NCI-H524 treated with DMSO at 0.1 percent for 48 hours (cell line): Measurements from ENCODE around the gene IFITM2.
"Not testable (repeated sequence)": the region's sequence is repeated elsewhere in the genome, so short reads cannot be mapped to it uniquely, and the experiment has no call there.

Experiments
- DNase-seq: peaks from one replicate; lab custom pipeline; 2025; lab: John Stamatoyannopoulos, UW

The IFITM2 gene

DNA sequence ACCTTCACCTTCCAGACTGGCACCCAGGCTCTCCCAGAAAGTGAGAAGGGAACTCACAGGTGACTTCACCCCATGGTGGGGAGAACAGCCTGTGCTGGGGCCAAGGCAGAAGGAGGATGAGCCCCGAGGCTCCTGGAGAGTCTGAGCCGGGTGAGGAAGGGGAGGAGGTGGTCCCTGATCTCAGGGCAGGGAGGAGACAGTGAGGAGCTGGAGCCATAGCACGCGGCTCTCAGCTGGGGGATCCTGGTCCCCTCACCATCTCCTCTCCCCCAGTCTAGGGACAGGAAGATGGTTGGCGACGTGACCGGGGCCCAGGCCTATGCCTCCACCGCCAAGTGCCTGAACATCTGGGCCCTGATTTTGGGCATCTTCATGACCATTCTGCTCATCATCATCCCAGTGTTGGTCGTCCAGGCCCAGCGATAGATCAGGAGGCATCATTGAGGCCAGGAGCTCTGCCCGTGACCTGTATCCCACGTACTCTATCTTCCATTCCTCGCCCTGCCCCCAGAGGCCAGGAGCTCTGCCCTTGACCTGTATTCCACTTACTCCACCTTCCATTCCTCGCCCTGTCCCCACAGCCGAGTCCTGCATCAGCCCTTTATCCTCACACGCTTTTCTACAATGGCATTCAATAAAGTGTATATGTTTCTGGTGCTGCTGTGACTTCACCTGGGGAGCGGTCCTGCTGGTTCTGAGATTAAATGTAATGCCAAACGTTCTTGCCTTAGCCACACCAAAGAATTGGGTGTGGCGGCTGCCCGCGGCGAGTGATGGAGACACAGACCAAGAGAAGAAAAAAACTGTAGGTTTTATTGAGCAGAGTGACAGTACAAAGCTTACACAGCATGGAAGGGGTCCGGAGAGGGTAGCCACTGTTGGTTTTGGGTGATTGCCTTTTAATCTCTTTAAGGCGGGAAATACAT is 1.4 kb downstream of the IFITM2 start:
- DNase-seq, result not testable (repeated sequence)

DNA sequence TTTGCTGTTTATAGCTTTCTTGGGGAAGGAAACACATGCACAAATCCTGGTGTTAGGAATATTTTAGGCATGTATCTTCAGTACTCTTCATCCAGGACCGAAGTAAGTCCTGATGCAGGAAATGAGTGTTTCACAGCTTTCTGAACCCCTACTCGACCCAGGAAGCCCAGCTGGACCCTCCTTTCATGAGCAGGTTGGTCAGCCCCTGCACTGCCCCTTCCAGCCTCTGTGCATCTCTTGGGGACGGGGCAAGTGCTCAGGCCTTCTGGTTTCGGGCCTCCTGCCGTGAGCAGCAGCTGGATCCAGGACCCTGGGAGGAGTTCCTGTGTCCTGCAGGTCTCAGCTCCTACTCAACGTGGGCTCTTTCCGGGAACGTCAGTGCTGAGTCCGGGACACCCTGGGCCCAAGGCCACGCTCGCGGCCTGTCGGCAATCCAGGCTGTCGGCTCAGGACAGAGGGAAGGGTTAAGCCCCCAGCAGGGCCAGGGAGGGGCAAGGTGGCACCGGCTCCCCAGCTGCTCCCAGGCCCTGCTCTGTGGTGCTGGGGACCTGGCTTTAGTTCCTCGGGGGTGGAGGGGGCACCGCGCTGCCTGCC is 2.5 kb downstream of the IFITM2 start:
- DNase-seq, result not testable (repeated sequence)

DNA sequence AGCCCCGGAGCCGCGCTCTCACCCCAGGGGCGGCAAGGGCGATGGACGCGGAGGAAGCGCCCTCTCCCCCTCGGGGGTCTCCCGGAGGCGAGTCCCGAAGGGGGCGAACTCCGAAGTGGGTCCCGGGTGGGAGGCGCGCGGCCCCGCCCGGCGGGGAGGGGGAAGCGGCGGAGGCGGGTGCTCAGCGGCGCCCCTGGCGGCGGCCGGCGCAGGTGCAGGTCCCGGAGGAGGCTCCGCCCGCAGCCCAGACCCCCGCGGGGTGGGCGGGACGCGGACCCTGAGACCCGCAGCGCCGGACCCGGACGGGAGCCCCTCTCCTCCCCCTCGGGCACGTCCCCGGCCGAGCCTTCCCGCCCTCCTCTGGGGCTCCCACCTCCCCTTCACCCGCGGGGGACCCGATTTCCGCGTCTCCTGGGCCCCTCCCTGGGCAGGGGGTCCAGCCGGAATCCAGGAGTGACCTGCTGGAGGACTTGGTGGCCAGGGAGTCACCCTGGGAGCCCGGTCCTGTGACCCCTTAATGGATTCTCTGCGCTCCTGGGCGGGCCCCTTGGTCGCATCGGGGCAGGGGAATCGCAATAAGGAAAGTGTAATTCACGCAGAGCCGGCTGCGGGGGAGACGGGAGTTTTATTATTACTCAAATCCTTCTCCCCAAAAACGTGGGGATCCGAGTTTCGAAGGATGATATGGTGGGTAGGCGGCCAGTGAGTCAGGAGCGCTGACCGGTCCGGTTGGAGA is 3.6 kb downstream of the IFITM2 start:
- not testable (repeated sequence) for DNase-seq

DNA sequence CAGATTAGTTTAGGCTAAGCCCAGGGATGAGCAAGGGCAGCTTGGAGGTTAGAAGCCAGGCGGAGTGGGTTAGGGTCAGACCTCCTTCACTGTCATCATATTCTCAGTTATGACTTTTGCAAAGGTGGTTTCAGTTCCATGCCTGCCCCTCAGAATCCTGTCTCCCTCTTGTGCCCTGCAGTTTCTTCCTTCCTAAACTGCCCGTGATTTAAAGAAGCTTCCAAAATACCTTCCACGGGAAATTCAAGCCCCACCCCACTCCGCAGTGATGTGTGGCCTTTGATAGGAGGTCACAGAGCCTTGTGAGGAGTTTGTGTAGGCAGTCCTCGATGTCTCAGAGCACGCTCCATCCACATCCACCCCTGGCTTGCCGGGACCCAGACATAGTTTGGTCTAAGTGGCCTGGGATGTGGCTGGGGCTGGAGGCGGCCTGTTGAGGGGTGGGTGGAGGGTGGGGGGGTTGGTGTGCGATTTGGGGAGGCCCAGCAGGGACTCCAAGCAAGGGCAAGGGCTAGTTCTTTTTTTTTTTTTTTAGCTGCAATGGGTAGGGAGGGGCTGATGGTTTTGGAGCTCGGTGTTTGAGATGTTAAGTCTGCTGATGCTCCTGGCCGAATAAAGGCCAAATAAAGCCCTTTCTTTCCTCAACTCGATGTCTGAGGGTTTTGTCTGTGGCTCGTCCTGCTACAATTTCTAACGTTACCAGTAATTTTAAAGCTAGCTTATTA is 4.6 kb downstream of the IFITM2 start:
- DNase-seq, result no peak

DNA sequence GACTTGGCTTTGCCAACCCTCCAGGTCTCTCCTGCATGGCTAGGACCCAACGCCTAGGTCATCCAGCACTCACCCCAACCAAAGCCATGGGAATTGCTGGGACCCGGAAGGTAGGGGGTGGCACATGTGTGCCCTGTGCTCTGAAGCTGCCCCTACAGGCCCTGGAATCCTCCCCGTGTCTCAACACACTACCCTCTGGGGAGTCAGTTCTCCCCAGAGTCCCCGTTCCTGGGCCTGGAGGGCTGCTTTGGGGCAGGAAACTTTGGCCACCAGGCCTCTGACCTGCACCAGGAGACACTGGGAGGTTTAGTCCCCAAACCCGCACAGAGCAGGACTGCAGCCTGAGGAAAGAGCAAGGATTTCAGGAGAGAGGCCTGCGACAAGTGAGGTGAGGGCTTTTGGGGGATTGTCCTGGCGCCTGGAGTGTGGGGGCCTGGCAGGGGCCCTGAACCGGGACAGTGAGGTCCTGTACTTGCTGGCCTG is 5.7 kb downstream of the IFITM2 start:
- no peak for DNase-seq

DNA sequence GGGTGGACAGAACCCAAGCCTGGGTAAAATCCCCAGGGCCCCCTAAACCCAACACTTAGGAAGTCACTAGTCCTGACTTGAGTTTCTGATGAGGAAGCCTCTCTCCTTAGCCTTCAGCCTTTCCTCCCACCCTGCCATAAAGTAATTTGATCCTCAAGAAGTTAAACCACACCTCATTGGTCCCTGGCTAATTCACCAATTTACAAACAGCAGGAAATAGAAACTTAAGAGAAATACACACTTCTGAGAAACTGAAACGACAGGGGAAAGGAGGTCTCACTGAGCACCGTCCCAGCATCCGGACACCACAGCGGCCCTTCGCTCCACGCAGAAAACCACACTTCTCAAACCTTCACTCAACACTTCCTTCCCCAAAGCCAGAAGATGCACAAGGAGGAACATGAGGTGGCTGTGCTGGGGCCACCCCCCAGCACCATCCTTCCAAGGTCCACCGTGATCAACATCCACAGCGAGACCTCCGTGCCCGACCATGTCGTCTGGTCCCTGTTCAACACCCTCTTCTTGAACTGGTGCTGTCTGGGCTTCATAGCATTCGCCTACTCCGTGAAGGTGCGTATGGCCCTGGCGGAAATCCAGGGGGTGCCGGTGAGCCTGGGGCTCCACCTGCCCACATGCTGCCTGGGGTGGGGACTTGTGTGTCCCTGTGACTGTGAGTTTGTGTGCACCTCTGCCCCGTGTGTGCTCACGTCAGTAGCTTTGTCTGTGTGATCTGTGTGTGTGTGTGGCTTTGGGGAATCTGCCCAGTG is 6.4 kb downstream of the IFITM2 start, which contains the start of gene IFITM1:
TSS of gene IFITM1 (plus strand) at position 254 of the 767 bp plus-strand sequence. CDS start at position 385, 131 bp downstream.
- DNase-seq, result no peak

DNA sequence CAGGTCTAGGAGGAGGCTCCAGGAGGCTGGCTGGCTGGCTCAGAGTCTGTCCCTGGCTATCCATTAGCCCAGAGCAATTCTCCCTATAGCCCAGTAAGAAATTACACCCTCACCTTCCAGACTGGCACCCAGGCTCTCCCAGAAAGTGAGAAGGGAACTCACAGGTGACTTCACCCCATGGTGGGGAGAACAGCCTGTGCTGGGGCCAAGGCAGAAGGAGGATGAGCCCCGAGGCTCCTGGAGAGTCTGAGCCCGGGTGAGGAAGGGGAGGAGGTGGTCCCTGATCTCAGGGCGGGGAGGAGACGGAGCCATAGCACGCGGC is 6.9 kb downstream of the IFITM2 start:
- not testable (repeated sequence) for DNase-seq

DNA sequence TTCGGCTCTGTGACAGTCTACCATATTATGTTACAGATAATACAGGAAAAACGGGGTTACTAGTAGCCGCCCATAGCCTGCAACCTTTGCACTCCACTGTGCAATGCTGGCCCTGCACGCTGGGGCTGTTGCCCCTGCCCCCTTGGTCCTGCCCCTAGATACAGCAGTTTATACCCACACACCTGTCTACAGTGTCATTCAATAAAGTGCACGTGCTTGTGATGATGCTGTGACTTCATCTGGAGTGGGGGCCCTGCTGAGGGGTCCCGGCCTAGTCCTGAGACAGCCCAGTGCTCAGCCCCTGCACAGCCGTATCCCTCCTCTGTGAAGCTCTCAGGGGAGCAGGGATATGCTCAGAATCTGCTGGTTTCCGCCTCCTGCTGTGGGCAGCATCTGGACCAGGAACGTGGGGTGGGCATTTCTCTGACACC is 7.5 kb downstream of the IFITM2 start:
- no peak for DNase-seq

DNA sequence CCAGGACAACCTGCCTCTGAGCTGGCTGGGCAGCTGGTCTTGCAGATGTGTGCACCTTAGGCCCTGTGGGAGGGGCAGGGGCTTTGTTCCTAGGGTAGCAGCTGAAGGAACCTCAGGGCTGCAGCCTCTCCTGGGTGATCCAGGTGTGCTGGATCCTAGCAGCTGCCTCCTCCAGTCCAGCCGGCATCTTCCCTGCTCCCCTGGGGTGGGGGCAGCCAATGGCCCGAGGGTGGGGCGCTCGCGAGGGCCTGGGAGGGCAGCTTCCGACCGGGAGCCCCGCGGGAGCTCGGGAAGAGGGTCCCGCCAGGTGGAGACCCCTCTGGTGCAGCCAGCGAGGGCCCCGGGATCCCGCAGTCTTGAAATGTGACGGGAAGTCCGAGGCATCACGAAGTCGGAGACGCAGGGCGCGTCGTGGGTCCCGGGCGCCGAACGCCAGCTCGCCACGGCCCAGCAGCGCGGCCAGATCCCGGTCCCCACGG is 7.9 kb downstream of the IFITM2 start:
- DNase-seq, result no peak

DNA sequence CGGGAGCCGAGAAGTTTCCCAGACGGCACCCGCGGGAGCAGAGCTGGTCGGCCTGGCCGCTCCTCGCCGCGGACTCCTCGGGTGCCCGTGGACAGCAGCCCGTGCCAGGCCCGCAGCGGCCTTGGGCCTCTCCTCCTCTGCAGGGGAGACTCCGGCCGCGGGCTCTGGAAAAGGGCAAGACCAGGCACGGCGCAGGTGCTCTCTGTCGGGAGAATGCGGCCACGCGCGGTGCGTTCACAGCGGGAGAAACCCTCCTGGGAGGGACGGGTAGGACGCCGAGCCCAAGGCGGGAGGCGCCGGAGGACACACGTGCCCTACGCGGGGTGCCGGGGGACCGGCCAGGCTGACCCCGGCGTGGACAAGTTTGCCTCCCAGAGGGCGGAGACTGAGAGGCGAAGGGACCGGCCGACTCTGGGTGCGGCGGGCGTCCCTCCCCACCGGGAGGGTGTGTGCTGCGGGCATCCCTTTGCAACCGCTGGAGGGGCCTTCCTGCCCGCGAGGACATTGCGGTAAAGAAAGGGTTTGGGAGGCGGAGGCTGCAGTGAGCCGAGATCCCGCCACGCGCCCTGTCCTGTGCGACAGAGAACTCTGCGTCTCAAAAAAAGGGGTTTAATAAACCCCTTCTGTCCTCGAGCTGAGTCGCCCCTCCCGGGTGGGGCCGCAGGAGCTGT is 8.6 kb downstream of the IFITM2 start:
- DNase-seq, result no peak

DNA sequence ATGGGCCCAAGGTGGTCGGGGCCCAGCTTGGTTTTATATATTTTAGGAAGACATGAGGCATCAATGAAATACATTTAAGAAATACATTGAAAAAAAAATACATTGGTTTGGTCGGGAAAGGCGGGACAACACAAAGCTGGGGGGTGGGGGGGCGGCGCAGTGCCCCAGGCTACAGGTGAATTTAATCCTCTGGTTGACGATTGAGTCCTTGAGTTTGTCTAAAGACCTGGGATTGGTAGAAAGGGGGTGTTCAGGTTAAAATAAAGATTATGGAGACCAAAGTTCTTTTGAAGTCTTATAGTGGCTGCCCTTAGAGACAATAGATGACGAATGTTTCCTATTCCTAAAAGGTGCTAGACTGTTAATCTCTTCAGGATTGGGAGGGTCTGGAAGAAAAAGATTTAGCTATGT is 9.3 kb downstream of the IFITM2 start:
- no peak for DNase-seq

DNA sequence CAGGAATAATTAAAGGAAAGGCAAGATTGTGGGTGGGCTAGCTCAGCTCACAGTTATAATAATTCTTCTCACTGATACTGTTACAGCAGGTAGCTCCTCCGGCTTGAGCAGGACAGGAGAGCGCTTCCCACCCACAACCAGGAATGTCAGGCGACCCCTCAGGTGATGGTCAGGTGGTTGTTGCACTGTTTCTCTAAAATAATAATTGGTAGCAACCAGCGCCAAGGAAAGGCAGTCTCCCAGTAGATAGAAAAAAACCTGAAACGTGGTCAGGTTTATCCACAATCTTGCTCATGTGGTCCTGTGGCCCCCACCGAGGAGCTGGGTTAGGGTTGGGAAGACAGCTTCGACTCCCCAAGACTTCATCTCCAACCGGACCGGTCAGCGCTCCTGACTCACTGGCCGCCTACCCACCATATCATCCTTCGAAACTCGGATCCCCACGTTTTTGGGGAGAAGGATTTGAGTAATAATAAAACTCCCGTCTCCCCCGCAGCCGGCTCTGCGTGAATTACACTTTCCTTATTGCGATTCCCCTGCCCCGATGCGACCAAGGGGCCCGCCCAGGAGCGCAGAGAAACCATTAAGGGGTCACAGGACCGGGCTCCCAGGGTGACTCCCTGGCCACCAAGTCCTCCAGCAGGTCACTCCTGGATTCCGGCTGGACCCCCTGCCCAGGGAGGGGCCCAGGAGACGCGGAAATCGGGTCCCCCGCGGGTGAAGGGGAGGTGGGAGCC is 10.2 kb downstream of the IFITM2 start:
- not testable (repeated sequence) for DNase-seq

DNA sequence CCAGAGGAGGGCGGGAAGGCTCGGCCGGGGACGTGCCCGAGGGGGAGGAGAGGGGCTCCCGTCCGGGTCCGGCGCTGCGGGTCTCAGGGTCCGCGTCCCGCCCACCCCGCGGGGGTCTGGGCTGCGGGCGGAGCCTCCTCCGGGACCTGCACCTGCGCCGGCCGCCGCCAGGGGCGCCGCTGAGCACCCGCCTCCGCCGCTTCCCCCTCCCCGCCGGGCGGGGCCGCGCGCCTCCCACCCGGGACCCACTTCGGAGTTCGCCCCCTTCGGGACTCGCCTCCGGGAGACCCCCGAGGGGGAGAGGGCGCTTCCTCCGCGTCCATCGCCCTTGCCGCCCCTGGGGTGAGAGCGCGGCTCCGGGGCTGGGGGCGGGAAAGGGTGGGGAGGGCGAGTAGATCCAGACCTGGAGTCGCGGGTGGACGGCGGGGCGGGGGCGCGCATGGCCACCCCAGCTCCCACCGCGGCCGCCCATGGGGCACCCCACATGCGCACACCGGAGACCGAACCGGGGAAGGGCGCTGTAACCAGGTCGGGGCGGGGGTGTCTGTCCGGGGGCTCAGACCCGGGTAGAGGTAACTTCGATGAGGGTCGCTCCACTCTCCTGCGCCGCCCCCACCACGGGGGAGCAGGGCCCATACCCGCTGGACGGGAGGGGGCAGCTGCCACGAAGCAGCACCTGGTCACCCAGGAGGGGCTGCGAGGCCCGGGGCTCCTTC is 10.9 kb downstream of the IFITM2 start:
- DNase-seq, result not testable (repeated sequence)

DNA sequence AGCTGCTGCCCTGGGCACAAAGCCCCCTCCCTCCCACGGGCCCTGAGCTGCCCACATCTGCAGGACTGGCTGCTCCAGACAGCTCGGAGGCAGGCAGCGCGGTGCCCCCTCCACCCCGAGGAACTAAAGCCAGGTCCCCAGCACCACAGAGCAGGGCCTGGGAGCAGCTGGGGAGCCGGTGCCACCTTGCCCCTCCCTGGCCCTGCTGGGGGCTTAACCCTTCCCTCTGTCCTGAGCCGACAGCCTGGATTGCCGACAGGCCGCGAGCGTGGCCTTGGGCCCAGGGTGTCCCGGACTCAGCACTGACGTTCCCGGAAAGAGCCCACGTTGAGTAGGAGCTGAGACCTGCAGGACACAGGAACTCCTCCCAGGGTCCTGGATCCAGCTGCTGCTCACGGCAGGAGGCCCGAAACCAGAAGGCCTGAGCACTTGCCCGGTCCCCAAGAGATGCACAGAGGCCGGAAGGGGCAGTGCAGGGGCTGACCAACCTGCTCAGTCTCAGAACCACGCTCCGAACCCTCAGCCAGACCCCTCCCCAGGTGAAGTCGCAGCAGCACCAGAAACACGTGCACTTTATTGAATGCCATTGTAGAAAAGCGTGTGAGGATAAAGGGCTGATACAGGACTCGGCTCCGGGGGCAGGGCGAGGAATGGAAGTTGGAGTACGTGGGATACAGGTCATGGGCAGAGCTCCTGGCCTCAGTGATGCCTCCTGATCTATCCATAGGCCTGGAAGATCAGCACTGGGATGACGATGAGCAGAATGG is 11.7 kb downstream of the IFITM2 start:
- DNase-seq, result not testable (repeated sequence)

DNA sequence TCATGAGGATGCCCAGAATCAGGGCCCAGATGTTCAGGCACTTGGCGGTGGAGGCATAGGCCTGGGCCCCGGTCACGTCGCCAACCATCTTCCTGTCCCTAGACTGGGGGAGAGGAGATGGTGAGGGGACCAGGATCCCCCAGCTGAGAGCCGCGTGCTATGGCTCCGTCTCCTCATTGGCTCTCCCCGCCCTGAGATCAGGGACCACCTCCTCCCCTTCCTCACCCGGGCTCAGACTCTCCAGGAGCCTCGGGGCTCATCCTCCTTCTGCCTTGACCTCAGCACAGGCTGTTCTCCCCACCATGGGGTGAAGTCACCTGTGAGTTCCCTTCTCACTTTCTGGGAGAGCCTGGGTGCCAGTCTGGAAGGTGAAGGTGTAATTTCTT is 12.3 kb downstream of the IFITM2 start:
- not testable (repeated sequence) for DNase-seq

DNA sequence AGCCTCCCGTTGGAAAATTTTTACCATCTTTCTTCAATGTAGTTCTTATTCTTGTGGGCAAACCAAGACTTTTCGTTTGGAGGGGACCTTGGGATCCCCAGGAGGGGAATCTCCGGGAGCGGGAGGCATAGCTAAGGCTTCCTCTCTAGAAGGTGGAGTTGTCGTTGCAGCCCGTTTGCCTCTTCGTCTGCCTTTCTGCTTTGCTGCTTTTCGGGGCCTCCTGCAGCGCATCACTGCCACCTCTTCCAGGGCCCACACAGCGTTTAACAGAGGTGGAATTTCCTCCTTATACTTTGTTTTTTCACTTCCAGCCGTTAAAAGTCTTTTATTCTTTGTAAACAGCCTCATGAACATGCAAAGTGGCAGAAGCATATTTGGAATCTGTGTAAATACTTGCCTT is 16.5 kb downstream of the IFITM2 start:
- no peak for DNase-seq

DNA sequence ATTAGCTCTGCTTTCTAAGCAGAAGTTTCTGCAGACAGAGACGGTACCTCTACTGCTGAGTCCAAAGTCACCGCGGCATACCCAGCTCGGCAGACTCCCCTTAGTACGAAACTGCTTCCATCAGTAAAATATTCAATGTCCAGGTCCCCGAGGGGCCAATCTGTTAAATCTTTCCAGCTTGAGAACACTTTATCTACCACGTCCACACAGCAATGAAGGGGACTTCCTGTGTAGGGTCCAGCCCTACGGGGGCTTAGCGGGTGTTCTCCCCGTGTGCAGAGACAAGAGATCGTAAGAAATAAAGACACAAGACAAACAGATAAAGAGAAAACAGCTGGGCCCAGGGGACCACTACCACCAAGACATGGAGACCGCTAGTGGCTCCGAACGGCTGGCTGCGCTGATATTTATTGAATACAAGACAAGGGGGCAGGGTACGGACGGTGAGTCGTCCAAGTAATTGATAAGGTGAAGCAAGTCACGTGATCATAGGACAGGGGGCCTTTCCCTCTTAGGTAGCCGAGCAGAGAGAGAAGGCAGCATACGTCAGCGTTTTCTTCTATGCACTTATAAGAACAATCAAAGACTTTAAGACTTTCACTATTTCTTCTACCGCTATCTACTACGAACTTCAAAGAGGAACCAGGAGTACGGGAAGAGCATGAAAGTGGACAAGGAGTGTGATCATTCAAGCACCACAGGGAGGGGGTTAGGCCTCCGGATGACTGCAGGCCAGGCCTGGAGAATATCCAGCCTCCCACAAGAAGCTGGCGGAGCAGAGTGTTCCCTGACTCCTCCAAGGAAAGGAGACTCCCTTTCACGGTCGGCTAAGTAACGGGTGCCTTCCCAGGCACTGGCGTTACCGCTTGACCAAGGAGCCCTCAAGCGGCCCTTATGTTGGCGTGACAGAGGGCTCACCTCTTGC is 17.2 kb downstream of the IFITM2 start:
- DNase-seq, result not testable (repeated sequence)
